Gastrocnemius medialis (tissue), 4 donors: ENCODE results near the gene MYL3. TPM values are rescaled to one million over a fixed set of nuclear protein-coding genes. Genes with fewer than 3 reads are reported as not detected.
A peak's percentile ranks its signal among the peaks of the same experiment; 100 is the strongest.

Experiments
- ATAC-seq, 2 donors: fragments of 150-250 bp; one replicate each; pipeline ENCODE4 v1.9.1; 2016
- DNase-seq, 2 donors: peaks; one replicate each; pipeline ENCODE4 v3.0.0-alpha.2; 2019
- H3K27ac ChIP-seq, 4 donors: fragments of 200-600 bp; sonication (generic); 1 replicate in 1 of 4; 2 replicates in 3 of 4; pipeline ENCODE4 v1.5.1; 2016 to 2018; ENCODE audit warnings: mild to moderate bottlenecking in 2 of 4, moderate library complexity in 1 of 4
- H3K27me3 ChIP-seq, 3 donors: fragments of 200-600 bp; sonication (generic) in 2 of 3; 1 replicate in 1 of 3; 2 replicates in 2 of 3; pipeline versions ENCODE4 v1.5.1 to v1.6.0; 2016 to 2019; ENCODE audit warnings: mild to moderate bottlenecking in 1 of 3, moderate library complexity in 1 of 3
- H3K36me3 ChIP-seq, 2 donors: fragments of 200-600 bp; sonication (generic) in 1 of 2; one replicate each; pipeline ENCODE4 v1.5.1; 2017 to 2018
- H3K4me1 ChIP-seq, 2 donors: fragments of 200-600 bp; sonication (generic) in 1 of 2; one replicate each; pipeline ENCODE4 v1.5.1; 2016 to 2017; ENCODE audit warnings: mild to moderate bottlenecking in 2 of 2
- H3K4me3 ChIP-seq, 4 donors: fragments of 200-600 bp; sonication (generic) in 3 of 4; 1 replicate in 1 of 4; 2 replicates in 3 of 4; pipeline ENCODE4 v1.5.1; 2016 to 2019; ENCODE audit warnings: mild to moderate bottlenecking in 2 of 4
- H3K9me3 ChIP-seq, 3 donors: fragments of 200-600 bp; sonication (generic) in 2 of 3; 1 replicate in 1 of 3; 2 replicates in 2 of 3; pipeline ENCODE4 v1.5.1; 2016 to 2019
- CTCF ChIP-seq, 5 experiments: fragments of 450-650 bp in 3 of 5; fragments of 200-600 bp in 2 of 5; sonication (generic) in 2 of 5; IDR thresholded peaks in 4 of 5; conservative IDR thresholded peaks in 1 of 5; 1 replicate in 4 of 5; 2 replicates in 1 of 5; pipeline ENCODE4 v1.5.1; 2016 to 2019; ENCODE audit warnings: antibody characterized with exemption in 5 of 5, mild to moderate bottlenecking in 3 of 5, moderate library complexity in 3 of 5
- POLR2A ChIP-seq, 2 donors: fragments of 450-650 bp; IDR thresholded peaks; one replicate each; pipeline ENCODE4 v1.6.1; 2017; ENCODE audit warnings: antibody characterized with exemption in 2 of 2, mild to moderate bottlenecking in 2 of 2, moderate library complexity in 2 of 2
- in situ Hi-C, 4 donors: fragments of 200-750 bp; cut with MboI; loops; one replicate each; pipeline versions ENCODE4 v1.15.0 to v1.8.0; 2017; ENCODE audit warnings: low sequenced_read_pairs in 4 of 4
- intact Hi-C: fragments of 100-400 bp; cut with DNase I; formaldehyde crosslinking; loops from one replicate; pipeline ENCODE4 v1.15.1; 2023; ENCODE audit warnings: low total_unique reads
- total RNA-seq, 4 donors: library from RNA; depleted of rRNA; stranded (reverse); fragments of >200 nt; gene quantifications; one replicate each; pipeline versions ENCODE4 v1.1.0 to v1.2.3, GENCODE V29; 2016

The MYL3 gene
- total RNA-seq, 4 donors from 2014 or later, result 42.5 to 544 (median 281) TPM

- Histone ChIP-seq H3K36me3 (no peaks in the 10 kb centered on the region), H3K27ac (no peak overlapping the region), H3K4me3 (no peak overlapping the region), H3K4me1 (peaks cover 20 to 36% of the 10 kb centered on the region in 2 donors), H3K27me3 (no peaks in the 10 kb centered on the region), H3K9me3 (no peaks in the 10 kb centered on the region)
- in situ Hi-C loops, result no loop called here
- DNase-seq (no peak), ATAC-seq (no peak)
- TF ChIP-seq POLR2A (IDR thresholded peaks at IDR 0.05), result no peak
- TF ChIP-seq CTCF (IDR thresholded peaks at IDR 0.05 in 4 of 5, conservative IDR thresholded peaks at IDR 0.05 in 1 of 5), result no peak
- intact Hi-C loops, result no loop called here
Observed at GRCh38 chr3:46870651-46871050, 7.4 kb upstream of the MYL3 start.

- no peaks in the 10 kb centered on the region for H3K9me3 ChIP-seq
- in situ Hi-C loops (no loop called here), intact Hi-C loops (loop anchor here (5.0 to 10.0 kb wide), 2 partner anchors 108 to 305 kb away; partner anchors contain the start of genes CCDC12, LRRC2 and NBEAL2)
- H3K4me1 ChIP-seq, result peaks cover 24 to 35% of the 10 kb centered on the region in 2 donors
- ATAC-seq, result no peak
- no peaks in the 10 kb centered on the region for H3K27me3 ChIP-seq
- no peak for DNase-seq
- H3K27ac ChIP-seq, result peak overlapping the region in 2 of 4 donors; percentile 68 to 70
- H3K36me3 ChIP-seq, result no peaks in the 10 kb centered on the region
- no peak for TF ChIP-seq POLR2A (IDR thresholded peaks at IDR 0.05)
- no peak for TF ChIP-seq CTCF (IDR thresholded peaks at IDR 0.05 in 4 of 5, conservative IDR thresholded peaks at IDR 0.05 in 1 of 5)
- no peak overlapping the region for H3K4me3 ChIP-seq
Observed at GRCh38 chr3:46869440-46869839, 6.2 kb upstream of the MYL3 start.

- Histone ChIP-seq H3K36me3 (no peaks in the 10 kb centered on the region), H3K4me3 (no peak overlapping the region), H3K27me3 (no peaks in the 10 kb centered on the region), H3K4me1 (peaks cover 27 to 30% of the 10 kb centered on the region in 2 donors), H3K9me3 (no peaks in the 10 kb centered on the region), H3K27ac (peak overlapping the region in 3 of 4 donors; percentile 68 to 70 (median 69))
- intact Hi-C loops, result loop anchor here (5.0 to 10.0 kb wide), 2 partner anchors 108 to 304 kb away; partner anchors contain the start of genes CCDC12, LRRC2 and NBEAL2
- ATAC-seq (no peak), DNase-seq (no peak)
- TF ChIP-seq POLR2A (IDR thresholded peaks at IDR 0.05) (no peak), CTCF (IDR thresholded peaks at IDR 0.05 in 4 of 5, conservative IDR thresholded peaks at IDR 0.05 in 1 of 5) (no peak)
- in situ Hi-C loops, result no loop called here
Observed at GRCh38 chr3:46868948-46869347, 5.7 kb upstream of the MYL3 start.

GRCh38 chr3:46868287-46868686 is 5.0 kb upstream of the MYL3 start:
- H3K27me3 ChIP-seq, result no peaks in the 10 kb centered on the region
- intact Hi-C loops (loop anchor here (5.0 to 10.0 kb wide), 2 partner anchors 109 to 303 kb away; partner anchors contain the start of genes CCDC12, LRRC2 and NBEAL2), in situ Hi-C loops (no loop called here)
- no peak overlapping the region for H3K4me3 ChIP-seq
- ATAC-seq (no peak), DNase-seq (no peak)
- no peak for TF ChIP-seq CTCF (IDR thresholded peaks at IDR 0.05 in 4 of 5, conservative IDR thresholded peaks at IDR 0.05 in 1 of 5)
- no peak for TF ChIP-seq POLR2A (IDR thresholded peaks at IDR 0.05)
- H3K36me3 ChIP-seq, result no peaks in the 10 kb centered on the region
- H3K9me3 ChIP-seq, result no peaks in the 10 kb centered on the region
- peaks cover 23 to 27% of the 10 kb centered on the region in 2 donors for H3K4me1 ChIP-seq
- peak overlapping the region; percentile 68 to 89 (median 70) for H3K27ac ChIP-seq

GRCh38 chr3:46867550-46867898 is 4.3 kb upstream of the MYL3 start:
- Histone ChIP-seq H3K27me3 (no peaks in the 10 kb centered on the region), H3K4me1 (peaks cover 28 to 30% of the 10 kb centered on the region in 2 donors), H3K27ac (peak overlapping the region; percentile 68 to 89 (median 70)), H3K9me3 (no peaks in the 10 kb centered on the region), H3K4me3 (peak overlapping the region in 2 of 4 donors; percentile 7 to 19), H3K36me3 (no peaks in the 10 kb centered on the region)
- in situ Hi-C loops, result no loop called here
- TF ChIP-seq CTCF (IDR thresholded peaks at IDR 0.05 in 4 of 5, conservative IDR thresholded peaks at IDR 0.05 in 1 of 5), result no peak
- TF ChIP-seq POLR2A (IDR thresholded peaks at IDR 0.05), result no peak
- ATAC-seq (peak; percentile 72 to 78), DNase-seq (peak; percentile 68 to 78)
- intact Hi-C loops, result loop anchor here (1.0 to 10.0 kb wide), 4 partner anchors 42 to 303 kb away; partner anchors contain the start of genes CCDC12, LRRC2 and NBEAL2
